Keratinocyte (primary cell): ENCODE results near the gene TENM3. TPM values are rescaled to one million over a fixed set of nuclear protein-coding genes. Genes with fewer than 3 reads are reported as not detected.

Experiments used
- DNase-seq: peaks from one replicate; pipeline ENCODE4 v3.0.0-alpha.2; 2011; ENCODE audit warnings: low read depth, missing footprints, low spot score
- FAIRE-seq: peaks from 2 replicates; lab custom pipeline; 2011; peaks lifted over from hg19 to GRCh38; lab: Jason Lieb, UNC
- H2AFZ ChIP-seq: 2 replicates; pipeline ENCODE4 v1.6.0; 2012; ENCODE audit warnings: low read length, control low read depth, inconsistent platforms; ENCODE audit not compliant: control insufficient read depth
- H3K27ac ChIP-seq: 2 replicates; pipeline ENCODE4 v1.5.1; 2011; ENCODE audit warnings: low read length; ENCODE audit not compliant: control insufficient read depth, insufficient read depth
- H3K27me3 ChIP-seq: 3 replicates; pipeline ENCODE4 v1.6.0; 2011; ENCODE audit warnings: low read length; ENCODE audit not compliant: control insufficient read depth, insufficient read depth; ENCODE audit errors: extremely low read depth
- H3K36me3 ChIP-seq, 2 experiments: 2 replicates in 1 of 2; 3 replicates in 1 of 2; pipeline ENCODE4 v1.5.1; 2011; ENCODE audit warnings: low read length in 2 of 2, mild to moderate bottlenecking in 1 of 2; ENCODE audit not compliant: control insufficient read depth in 2 of 2, insufficient read depth in 2 of 2; ENCODE audit errors: extremely low read depth in 1 of 2
- H3K4me1 ChIP-seq: 3 replicates; pipeline ENCODE4 v1.5.1; 2011; ENCODE audit warnings: low read length; ENCODE audit not compliant: control insufficient read depth, insufficient read depth; ENCODE audit errors: extremely low read depth
- H3K4me2 ChIP-seq: 3 replicates; pipeline ENCODE4 v1.6.0; 2011; ENCODE audit warnings: low read depth, low read length; ENCODE audit not compliant: control insufficient read depth, insufficient read depth; ENCODE audit errors: extremely low read depth
- H3K4me3 ChIP-seq, 3 experiments: fragments of 200-600 bp in 1 of 3; sonication (generic) in 1 of 3; 2 replicates in 2 of 3; 3 replicates in 1 of 3; pipeline ENCODE4 v1.5.1; 2011 to 2016; ENCODE audit warnings: low read length in 3 of 3, mild to moderate bottlenecking in 3 of 3, control low read depth in 2 of 3, inconsistent platforms in 1 of 3, low read depth in 1 of 3, mixed read lengths in 1 of 3, mixed run types in 1 of 3, moderate library complexity in 1 of 3; ENCODE audit not compliant: control insufficient read depth in 2 of 3, insufficient read depth in 2 of 3; ENCODE audit errors: extremely low read depth in 1 of 3
- H3K79me2 ChIP-seq: 2 replicates; pipeline ENCODE4 v1.6.0; 2012; ENCODE audit warnings: low read length; ENCODE audit not compliant: control insufficient read depth, insufficient read depth
- H3K9ac ChIP-seq: 3 replicates; pipeline ENCODE4 v1.6.0; 2011; ENCODE audit warnings: low read length; ENCODE audit not compliant: control insufficient read depth, insufficient read depth; ENCODE audit errors: extremely low read depth
- H3K9me1 ChIP-seq: 3 replicates; pipeline ENCODE4 v1.6.0; 2011; ENCODE audit warnings: low read length; ENCODE audit not compliant: control insufficient read depth, insufficient read depth; ENCODE audit errors: extremely low read depth
- H3K9me3 ChIP-seq: 2 replicates; pipeline ENCODE4 v1.5.1; 2012; ENCODE audit warnings: low read depth, low read length; ENCODE audit not compliant: control insufficient read depth
- H4K20me1 ChIP-seq: 3 replicates; pipeline ENCODE4 v1.6.0; 2011; ENCODE audit warnings: low read length; ENCODE audit not compliant: control insufficient read depth, insufficient read depth; ENCODE audit errors: extremely low read depth
- EZH2 ChIP-seq: IDR thresholded peaks from one replicate; pipeline ENCODE4 v1.6.1; 2012; ENCODE audit warnings: inconsistent platforms, mild to moderate bottlenecking, low read length, moderate library complexity
- dilution Hi-C: fragments of 300-500 bp; cut with MboI; formaldehyde crosslinking; loops from one replicate; pipeline ENCODE4 v1.7.0; 2020; ENCODE audit warnings: low sequenced_read_pairs; ENCODE audit not compliant: extremely low pct_ligation_motif_present
- polyA plus RNA-seq, 5 experiments: library from polyadenylated mRNA; depleted of rRNA in 3 of 5; stranded (reverse) in 3 of 5; stranded (forward) in 1 of 5; unstranded in 1 of 5; fragments of >200 nt; gene quantifications; 1 replicate in 1 of 5; 2 replicates in 3 of 5; 3 replicates in 1 of 5; pipeline versions ENCODE4 v1.2.1 to v1.2.3, GENCODE V29; 2011 to 2012; ENCODE audit warnings: missing spikeins in 2 of 5, low read depth in 1 of 5, low replicate concordance in 1 of 5
- TF ChIP-seq, protein P1 (sequence below), 3 experiments: IDR thresholded peaks in 1 of 3; conservative IDR thresholded peaks in 1 of 3; optimal IDR thresholded peaks in 1 of 3; 2 replicates in 2 of 3; 3 replicates in 1 of 3; pipeline versions ENCODE3 to v1.5.1; 2011; ENCODE audit warnings: low read length in 3 of 3, mild to moderate bottlenecking in 3 of 3, moderate library complexity in 2 of 3, control low read depth in 1 of 3, inconsistent platforms in 1 of 3; ENCODE audit not compliant: insufficient read depth in 2 of 3; ENCODE audit errors: extremely low read depth in 1 of 3

TENM3 gene
- polyA plus RNA-seq, 1 donor (not counting 4 experiments of a cell fraction or from before 2014, with no cell fraction given), result 17.0 TPM

DNA sequence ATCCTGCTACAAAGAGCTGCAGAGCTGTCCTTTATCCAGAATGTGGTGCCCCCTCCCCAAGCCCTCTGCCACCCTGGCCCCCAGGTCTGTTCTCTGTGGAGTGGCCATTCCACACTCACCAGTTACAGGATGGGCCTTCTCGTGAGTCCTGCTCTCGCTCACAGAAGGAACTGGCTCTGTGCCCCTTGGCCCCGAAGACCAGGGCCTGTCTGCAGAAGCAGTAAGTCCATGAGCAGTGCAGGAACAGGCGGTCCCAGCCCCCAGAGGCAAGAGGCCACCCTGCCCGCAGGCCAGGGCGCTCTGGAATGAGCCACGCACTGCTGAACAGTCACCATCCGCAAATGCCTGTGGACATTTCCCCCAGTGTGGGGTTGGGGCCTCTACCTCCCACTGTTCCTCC, 581.8 kb downstream of the TENM3 start:
- TF ChIP-seq EZH2, result no peak
- TF ChIP-seq, protein P1, sequence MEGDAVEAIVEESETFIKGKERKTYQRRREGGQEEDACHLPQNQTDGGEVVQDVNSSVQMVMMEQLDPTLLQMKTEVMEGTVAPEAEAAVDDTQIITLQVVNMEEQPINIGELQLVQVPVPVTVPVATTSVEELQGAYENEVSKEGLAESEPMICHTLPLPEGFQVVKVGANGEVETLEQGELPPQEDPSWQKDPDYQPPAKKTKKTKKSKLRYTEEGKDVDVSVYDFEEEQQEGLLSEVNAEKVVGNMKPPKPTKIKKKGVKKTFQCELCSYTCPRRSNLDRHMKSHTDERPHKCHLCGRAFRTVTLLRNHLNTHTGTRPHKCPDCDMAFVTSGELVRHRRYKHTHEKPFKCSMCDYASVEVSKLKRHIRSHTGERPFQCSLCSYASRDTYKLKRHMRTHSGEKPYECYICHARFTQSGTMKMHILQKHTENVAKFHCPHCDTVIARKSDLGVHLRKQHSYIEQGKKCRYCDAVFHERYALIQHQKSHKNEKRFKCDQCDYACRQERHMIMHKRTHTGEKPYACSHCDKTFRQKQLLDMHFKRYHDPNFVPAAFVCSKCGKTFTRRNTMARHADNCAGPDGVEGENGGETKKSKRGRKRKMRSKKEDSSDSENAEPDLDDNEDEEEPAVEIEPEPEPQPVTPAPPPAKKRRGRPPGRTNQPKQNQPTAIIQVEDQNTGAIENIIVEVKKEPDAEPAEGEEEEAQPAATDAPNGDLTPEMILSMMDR (optimal IDR thresholded peaks at IDR 0.05 in 1 of 3, IDR thresholded peaks at IDR 0.05 in 1 of 3, conservative IDR thresholded peaks at IDR 0.05 in 1 of 3; ENCODE audit: extremely low read depth in 1 of 3, insufficient read depth in 2 of 3, low read length in 3 of 3), result no peak
- FAIRE-seq (no peak), DNase-seq (no peak)
- no peak overlapping the region for H3K4me2 ChIP-seq
- H3K36me3 ChIP-seq, result no peaks in the 10 kb centered on the region
- H3K4me1 ChIP-seq, result peaks cover 3% of the 10 kb centered on the region
- H2AFZ ChIP-seq, result no peak overlapping the region
- no peaks in the 10 kb centered on the region for H3K9me1 ChIP-seq
- dilution Hi-C loops, result no loop called here
- no peak overlapping the region for H3K9ac ChIP-seq
- no peaks in the 10 kb centered on the region for H3K27me3 ChIP-seq
- no peaks in the 10 kb centered on the region for H3K9me3 ChIP-seq
- no peak overlapping the region for H3K27ac ChIP-seq
- H3K79me2 ChIP-seq, result no peaks in the 10 kb centered on the region
- no peak overlapping the region for H3K4me3 ChIP-seq
- H4K20me1 ChIP-seq, result no peaks in the 10 kb centered on the region

GRCh38 chr4:182825786-182826185, 582.6 kb downstream of the TENM3 start:
- H4K20me1 ChIP-seq, result no peaks in the 10 kb centered on the region
- H3K36me3 ChIP-seq, result no peaks in the 10 kb centered on the region
- TF ChIP-seq, protein P1 (optimal IDR thresholded peaks at IDR 0.05 in 1 of 3, IDR thresholded peaks at IDR 0.05 in 1 of 3, conservative IDR thresholded peaks at IDR 0.05 in 1 of 3; ENCODE audit: extremely low read depth in 1 of 3, insufficient read depth in 2 of 3, low read length in 3 of 3), result no peak
- no peak for TF ChIP-seq EZH2
- DNase-seq (no peak), FAIRE-seq (no peak)
- H3K9me3 ChIP-seq, result no peaks in the 10 kb centered on the region
- H3K27ac ChIP-seq, result no peak overlapping the region
- H3K4me1 ChIP-seq, result peaks cover 3% of the 10 kb centered on the region
- H2AFZ ChIP-seq, result no peak overlapping the region
- H3K4me3 ChIP-seq, result no peak overlapping the region
- no peak overlapping the region for H3K4me2 ChIP-seq
- no peaks in the 10 kb centered on the region for H3K79me2 ChIP-seq
- no peaks in the 10 kb centered on the region for H3K9me1 ChIP-seq
- H3K27me3 ChIP-seq, result no peaks in the 10 kb centered on the region
- dilution Hi-C loops, result no loop called here
- H3K9ac ChIP-seq, result no peak overlapping the region
